NCI-H1694 (cell line): ENCODE measurements around the gene SOHLH1.
"Not testable (repeated sequence)": the region's sequence is repeated elsewhere in the genome, so short reads cannot be mapped to it uniquely, and the experiment has no call there.

Source experiments
- DNase-seq: peaks from one replicate; lab custom pipeline; 2025; lab: John Stamatoyannopoulos, UW

SOHLH1 gene

DNA sequence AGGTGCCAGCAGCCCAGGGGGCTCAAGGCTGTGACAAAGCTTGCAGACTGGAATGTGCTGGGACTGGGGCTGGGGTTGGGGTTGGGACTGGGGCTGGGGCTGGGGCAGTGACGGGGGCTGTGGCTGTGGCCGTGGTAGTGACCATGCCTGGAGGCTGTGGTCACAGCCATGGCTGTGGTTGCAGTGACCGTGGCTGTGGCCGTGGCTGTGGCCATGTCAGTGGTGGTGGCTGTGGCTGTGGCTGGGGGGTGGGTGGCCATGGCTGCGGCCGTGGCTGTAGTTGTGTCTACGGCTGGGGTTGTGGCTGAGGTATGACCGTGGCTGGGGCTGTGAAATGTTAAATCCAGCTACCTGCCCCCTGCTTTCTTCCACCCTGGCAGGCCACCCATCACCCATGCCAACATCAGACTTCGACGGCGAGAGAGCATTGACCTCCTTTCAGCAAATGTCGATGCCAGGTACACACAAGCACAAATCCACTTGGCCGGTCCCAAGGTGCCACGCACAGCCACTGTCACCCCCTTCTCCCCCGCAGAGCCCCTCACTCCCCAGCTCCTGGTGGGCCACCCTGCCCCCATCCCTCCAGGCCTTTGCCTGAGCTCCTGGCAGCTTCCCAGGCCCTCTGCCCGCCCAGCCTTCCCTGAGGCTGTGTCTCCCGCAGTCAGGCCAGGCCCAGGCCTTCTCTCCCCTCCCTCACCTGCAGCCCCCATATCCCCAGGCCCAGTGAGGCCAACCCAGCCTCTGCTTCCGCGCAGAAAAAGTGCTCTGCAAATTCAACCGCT, 20.9 kb downstream of the SOHLH1 start:
- no peak for DNase-seq

- no peak for DNase-seq
These were observed 21.6 kb downstream of the SOHLH1 start for GRCh38 chr9:135677641-135678168.

DNA sequence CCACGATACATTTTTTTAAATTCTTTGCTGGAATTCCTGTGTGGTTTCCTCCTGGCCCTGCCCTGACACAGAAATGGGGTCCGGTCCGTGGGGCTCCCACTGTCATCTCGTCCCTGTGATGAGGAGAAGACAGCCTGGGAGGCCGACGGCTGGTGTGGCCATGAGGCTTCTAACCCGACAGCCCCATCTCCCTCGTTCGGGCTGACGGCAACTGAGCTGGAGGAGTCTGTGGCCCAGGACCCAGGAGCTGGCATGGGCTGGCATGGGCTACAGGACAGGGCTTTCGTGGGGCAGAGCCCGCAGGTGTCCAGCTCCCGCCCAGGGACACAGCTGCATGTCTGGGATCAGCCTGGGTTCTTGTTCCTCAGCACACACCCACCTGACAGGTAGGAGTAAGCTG, 22.4 kb downstream of the SOHLH1 start:
- DNase-seq: no peak

- no peak for DNase-seq
These were observed 24.3 kb downstream of the SOHLH1 start for GRCh38 chr9:135674977-135675376.

- DNase-seq: no peak
These were observed 25.3 kb downstream of the SOHLH1 start for GRCh38 chr9:135673941-135674340.

- DNase-seq: not testable (repeated sequence)
These were observed 26.5 kb downstream of the SOHLH1 start for GRCh38 chr9:135672786-135673185.

DNA sequence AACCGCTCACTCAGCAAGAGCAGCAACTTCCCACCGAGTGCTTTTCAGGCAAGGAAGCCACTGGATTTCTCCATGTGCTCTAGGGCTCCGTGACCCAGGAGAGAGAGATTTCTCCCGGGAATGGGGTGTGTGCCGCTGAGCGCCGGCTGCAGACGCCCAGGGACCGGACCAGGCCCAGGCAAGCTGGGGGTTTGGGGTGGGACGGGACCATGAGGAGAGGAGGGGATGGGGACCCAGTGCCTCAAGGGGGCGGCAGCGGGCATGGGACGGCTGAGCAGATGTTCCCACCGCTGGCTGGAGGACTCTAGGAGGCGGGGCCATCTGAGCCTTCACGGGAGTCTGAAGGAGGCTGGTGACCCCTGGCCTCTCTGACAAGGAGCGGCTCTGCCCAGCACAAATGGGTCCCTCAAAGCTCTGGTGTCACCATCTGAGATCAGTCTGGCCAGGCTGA, 27.7 kb downstream of the SOHLH1 start:
- DNase-seq: no peak

- no peak for DNase-seq
These were observed 28.3 kb downstream of the SOHLH1 start for GRCh38 chr9:135670721-135671590.

GRCh38 chr9:135669616-135670285, 29.5 kb downstream of the SOHLH1 start:
- no peak for DNase-seq

DNA sequence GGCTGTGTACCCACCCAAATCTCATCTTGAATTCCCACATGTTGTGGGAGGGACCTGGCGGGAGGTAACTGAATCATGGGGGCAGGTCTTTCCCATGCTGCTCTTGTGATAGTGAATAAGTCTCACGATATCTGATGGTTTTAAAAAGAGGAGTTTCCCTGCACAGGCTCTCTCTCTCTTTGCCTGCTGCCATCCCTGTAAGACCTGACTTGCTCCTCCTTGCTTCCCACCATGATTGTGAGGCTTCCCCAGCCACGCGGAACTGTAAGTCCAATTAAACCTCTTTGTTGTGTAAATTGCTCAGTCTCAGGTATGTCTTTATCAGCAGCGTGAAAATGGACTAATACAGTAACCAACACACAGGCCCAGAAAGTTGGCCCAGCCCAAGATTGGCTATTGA, 30.3 kb downstream of the SOHLH1 start:
- not testable (repeated sequence) for DNase-seq

- DNase-seq: no peak
These were observed 31.7 kb downstream of the SOHLH1 start for GRCh38 chr9:135667463-135668001.

- no peak for DNase-seq
These were observed 32.5 kb downstream of the SOHLH1 start for GRCh38 chr9:135666534-135667462.

DNA sequence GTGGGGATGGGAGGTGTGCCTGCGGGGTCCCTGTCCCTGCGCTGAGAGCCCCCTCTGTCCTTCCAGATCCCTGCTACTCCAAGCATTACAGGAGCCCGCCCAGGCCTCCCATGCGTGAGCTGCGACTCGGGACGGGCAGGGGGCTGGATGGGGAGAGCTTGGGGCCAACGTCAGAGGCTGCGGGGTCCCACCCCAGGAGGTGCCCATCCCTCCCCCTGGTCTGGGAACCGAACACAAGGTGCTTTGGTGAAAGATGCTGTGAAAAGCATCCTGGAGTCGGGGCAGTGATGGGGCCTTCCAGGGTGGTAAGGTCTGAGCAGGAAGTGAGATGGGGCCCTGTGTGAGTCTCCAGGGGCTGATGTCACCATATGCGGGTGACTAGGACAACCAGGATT, 33.5 kb downstream of the SOHLH1 start:
- DNase-seq: no peak

GRCh38 chr9:135664801-135665794, 34.2 kb downstream of the SOHLH1 start:
- DNase-seq: no peak

DNA sequence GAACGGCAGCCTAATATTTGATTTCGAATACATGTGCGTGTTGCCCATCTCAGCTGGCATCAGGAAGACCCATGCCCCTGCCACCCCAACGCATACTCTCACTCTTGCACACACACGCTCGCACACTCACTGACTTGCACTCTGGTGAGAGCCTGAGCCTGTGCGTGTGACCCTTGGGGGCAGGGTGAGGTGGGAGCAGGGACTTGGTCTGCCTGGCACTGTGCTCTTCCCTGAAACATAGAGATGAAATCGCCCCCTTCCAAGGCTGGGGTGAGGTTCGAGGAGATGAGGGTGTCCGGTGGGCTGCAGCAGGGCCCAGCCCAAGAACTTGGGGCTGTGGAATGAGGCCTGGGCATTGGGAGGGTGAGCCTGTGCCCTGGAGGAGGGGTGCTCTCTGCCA, 35.0 kb downstream of the SOHLH1 start:
- DNase-seq: no peak

- no peak for DNase-seq
These were observed 35.4 kb downstream of the SOHLH1 start for GRCh38 chr9:135663857-135664256.

GRCh38 chr9:135663451-135663770, 35.9 kb downstream of the SOHLH1 start:
- no peak for DNase-seq

DNA sequence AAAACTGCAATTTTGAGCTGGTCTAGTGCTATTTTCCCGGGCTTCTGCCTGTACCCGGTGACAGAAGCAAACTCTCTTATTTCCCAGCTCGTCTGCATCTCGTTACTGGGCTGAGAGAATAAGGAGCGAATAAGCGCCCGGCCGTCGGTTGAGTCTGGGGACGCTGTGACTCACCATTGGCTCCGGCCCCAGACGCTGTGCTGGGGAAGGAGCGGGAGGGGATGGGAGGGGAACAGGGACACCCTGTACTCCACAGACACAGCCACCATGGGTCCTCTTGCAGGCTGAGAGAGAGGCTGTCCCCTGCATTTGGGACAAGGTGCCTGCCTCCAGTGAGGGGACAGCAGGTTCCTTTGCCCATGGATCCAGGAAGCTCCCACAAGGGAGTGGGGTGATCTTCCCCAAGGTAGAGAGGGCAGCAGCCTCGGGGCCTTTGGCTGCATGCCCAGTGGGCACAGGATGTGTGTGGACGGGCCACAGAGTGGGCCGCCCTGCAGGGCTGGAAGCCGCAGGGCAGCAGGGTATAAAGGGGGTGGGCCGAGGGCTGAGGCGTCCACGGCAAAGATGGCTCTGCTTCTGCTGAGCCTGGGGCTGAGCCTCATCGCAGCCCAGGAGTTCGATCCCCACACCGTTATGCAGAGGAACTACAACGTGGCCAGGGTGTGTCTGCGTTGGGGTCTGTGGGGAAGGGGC, 36.4 kb downstream of the SOHLH1 start, which contains the start of gene LCN9:
Gene LCN9, plus strand, starts transcription at position 552 of the 693 bp plus-strand sequence. Its CDS starts 13 bp downstream, at position 565.
- DNase-seq: no peak
